DOHH2 (cell line): ENCODE data around the gene EPHA8.

Experiments
- EZH2phosphoT487 ChIP-seq: fragments of 200-600 bp; sonication (generic); IDR thresholded peaks from 2 replicates; pipeline ENCODE4 v1.6.1; 2017; ENCODE audit warnings: borderline replicate concordance, mild to moderate bottlenecking, antibody characterized with exemption, low read length, moderate library complexity, mixed read lengths
- TF ChIP-seq, protein P1 (sequence below): fragments of 200-600 bp; sonication (generic); IDR thresholded peaks from one replicate; pipeline ENCODE4 v1.5.1; 2014; ENCODE audit warnings: antibody characterized with exemption, mild to moderate bottlenecking, low read depth, low read length; ENCODE audit not compliant: poor library complexity, severe bottlenecking

DNA sequence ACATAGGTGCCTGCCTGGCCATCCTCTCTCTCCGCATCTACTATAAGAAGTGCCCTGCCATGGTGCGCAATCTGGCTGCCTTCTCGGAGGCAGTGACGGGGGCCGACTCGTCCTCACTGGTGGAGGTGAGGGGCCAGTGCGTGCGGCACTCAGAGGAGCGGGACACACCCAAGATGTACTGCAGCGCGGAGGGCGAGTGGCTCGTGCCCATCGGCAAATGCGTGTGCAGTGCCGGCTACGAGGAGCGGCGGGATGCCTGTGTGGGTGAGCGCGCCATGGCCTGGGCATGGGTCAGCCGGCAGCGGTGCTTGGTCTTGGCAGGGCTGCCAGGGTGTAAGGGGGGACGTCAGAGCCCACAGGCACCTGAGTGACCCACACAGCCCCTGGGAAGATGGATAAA, 13.3 kb downstream of the EPHA8 start:
- TF ChIP-seq, protein P1, sequence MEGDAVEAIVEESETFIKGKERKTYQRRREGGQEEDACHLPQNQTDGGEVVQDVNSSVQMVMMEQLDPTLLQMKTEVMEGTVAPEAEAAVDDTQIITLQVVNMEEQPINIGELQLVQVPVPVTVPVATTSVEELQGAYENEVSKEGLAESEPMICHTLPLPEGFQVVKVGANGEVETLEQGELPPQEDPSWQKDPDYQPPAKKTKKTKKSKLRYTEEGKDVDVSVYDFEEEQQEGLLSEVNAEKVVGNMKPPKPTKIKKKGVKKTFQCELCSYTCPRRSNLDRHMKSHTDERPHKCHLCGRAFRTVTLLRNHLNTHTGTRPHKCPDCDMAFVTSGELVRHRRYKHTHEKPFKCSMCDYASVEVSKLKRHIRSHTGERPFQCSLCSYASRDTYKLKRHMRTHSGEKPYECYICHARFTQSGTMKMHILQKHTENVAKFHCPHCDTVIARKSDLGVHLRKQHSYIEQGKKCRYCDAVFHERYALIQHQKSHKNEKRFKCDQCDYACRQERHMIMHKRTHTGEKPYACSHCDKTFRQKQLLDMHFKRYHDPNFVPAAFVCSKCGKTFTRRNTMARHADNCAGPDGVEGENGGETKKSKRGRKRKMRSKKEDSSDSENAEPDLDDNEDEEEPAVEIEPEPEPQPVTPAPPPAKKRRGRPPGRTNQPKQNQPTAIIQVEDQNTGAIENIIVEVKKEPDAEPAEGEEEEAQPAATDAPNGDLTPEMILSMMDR, result no peak
- no peak for TF ChIP-seq EZH2phosphoT487
